Mesendoderm (in vitro differentiated cells): ENCODE measurements around the gene GSAP.

Experiments
- DNase-seq: peaks from one replicate; pipeline ENCODE4 v3.0.0; 2013
- H2AK5ac ChIP-seq: 2 replicates; pipeline ENCODE4 v1.6.1; 2013; ENCODE audit warnings: low read length, inconsistent platforms
- H2BK120ac ChIP-seq: 2 replicates; pipeline ENCODE4 v1.6.1; 2013; ENCODE audit warnings: low read depth, mild to moderate bottlenecking, low read length, moderate library complexity, mixed read lengths
- H2BK15ac ChIP-seq: replicated peaks from 2 replicates; pipeline ENCODE4 v1.6.1; 2013; ENCODE audit warnings: low read depth, mild to moderate bottlenecking, moderate library complexity
- H2BK5ac ChIP-seq: 2 replicates; pipeline ENCODE4 v1.6.1; 2013; ENCODE audit warnings: low read length, inconsistent platforms
- H3K18ac ChIP-seq: 2 replicates; pipeline ENCODE4 v1.6.1; 2013; ENCODE audit warnings: mild to moderate bottlenecking, low read length, mixed read lengths
- H3K23ac ChIP-seq: one replicate; pipeline ENCODE4 v1.6.1; 2013; ENCODE audit warnings: low read length
- H3K27ac ChIP-seq: 2 replicates; pipeline ENCODE4 v1.5.1; 2013; ENCODE audit warnings: low read depth, mild to moderate bottlenecking, inconsistent platforms, low read length, moderate library complexity
- H3K27me3 ChIP-seq: 2 replicates; pipeline ENCODE4 v1.6.1; 2013; ENCODE audit warnings: low read length, control low read depth, mild to moderate bottlenecking, inconsistent platforms; ENCODE audit not compliant: insufficient read depth, poor library complexity
- H3K36me3 ChIP-seq: 2 replicates; pipeline ENCODE4 v1.6.1; 2013; ENCODE audit warnings: low read length, inconsistent platforms; ENCODE audit not compliant: control insufficient read depth, insufficient read depth
- H3K4ac ChIP-seq: one replicate; pipeline ENCODE4 v1.6.1; 2013; ENCODE audit warnings: low read depth, mild to moderate bottlenecking, low read length, moderate library complexity
- H3K4me1 ChIP-seq: 2 replicates; pipeline ENCODE4 v1.6.1; 2013; ENCODE audit warnings: low read depth, low read length, inconsistent platforms; ENCODE audit not compliant: control insufficient read depth
- H3K4me2 ChIP-seq: 2 replicates; pipeline ENCODE4 v1.6.1; 2013; ENCODE audit warnings: low read length
- H3K4me3 ChIP-seq: 2 replicates; pipeline ENCODE4 v1.5.1; 2013; ENCODE audit warnings: mild to moderate bottlenecking, low read length
- H3K56ac ChIP-seq: one replicate; pipeline ENCODE4 v1.6.1; 2013; ENCODE audit warnings: low read length
- H3K79me1 ChIP-seq: 2 replicates; pipeline ENCODE4 v1.6.1; 2013; ENCODE audit warnings: low read length, inconsistent platforms
- H3K79me2 ChIP-seq: 2 replicates; pipeline ENCODE4 v1.6.1; 2013; ENCODE audit warnings: mild to moderate bottlenecking, low read length; ENCODE audit not compliant: control insufficient read depth, insufficient read depth
- H3K9ac ChIP-seq: 2 replicates; pipeline ENCODE4 v1.6.1; 2013; ENCODE audit warnings: low read length, inconsistent platforms
- H4K5ac ChIP-seq: one replicate; pipeline ENCODE4 v1.6.1; 2013; ENCODE audit warnings: low read length
- H4K8ac ChIP-seq: one replicate; pipeline ENCODE4 v1.6.1; 2013; ENCODE audit warnings: low read depth, mild to moderate bottlenecking, control low read depth, low read length, moderate library complexity
- WGBS: extraction: QIAGEN DNeasy Blood & Tissue Kit; methylation state at CpG from one replicate; pipeline ENCODE4 v1.1.7; 2013; ENCODE audit warnings: low lambda C conversion rate, missing lambda C conversion rate; ENCODE audit not compliant: insufficient coverage; ENCODE audit errors: extremely low coverage; 5-methylcytosine and 5-hydroxymethylcytosine counted together

The GSAP gene

GRCh38 chr7:77288676-77289320, 127.4 kb downstream of the GSAP start:
- Histone ChIP-seq H3K79me1 (no peaks in the 10 kb centered on the region), H2BK15ac (no peak overlapping the region)
- no CpG with 5 or more reads among the region's 7 CpGs for WGBS

GRCh38 chr7:77284616-77285015, 131.5 kb downstream of the GSAP start:
- H2BK5ac ChIP-seq, result no peak overlapping the region
- H3K56ac ChIP-seq, result no peak overlapping the region
- no peak overlapping the region for H2BK15ac ChIP-seq
- no peak overlapping the region for H2AK5ac ChIP-seq
- H4K5ac ChIP-seq, result no peak overlapping the region
- no peaks in the 10 kb centered on the region for H3K79me1 ChIP-seq
- H3K79me2 ChIP-seq, result no peaks in the 10 kb centered on the region
- WGBS, result no CpG with 5 or more reads among the region's 2 CpGs
- H3K18ac ChIP-seq, result no peak overlapping the region
- H2BK120ac ChIP-seq, result no peak overlapping the region
- no peak overlapping the region for H3K4ac ChIP-seq
- no peaks in the 10 kb centered on the region for H3K4me1 ChIP-seq
- H3K27ac ChIP-seq, result no peak overlapping the region
- H3K9ac ChIP-seq, result no peak overlapping the region
- H3K27me3 ChIP-seq, result no peaks in the 10 kb centered on the region
- H4K8ac ChIP-seq, result no peak overlapping the region
- no peaks in the 10 kb centered on the region for H3K36me3 ChIP-seq
- DNase-seq, result no peak
- H3K4me3 ChIP-seq, result no peak overlapping the region
- no peak overlapping the region for H3K4me2 ChIP-seq
- no peak overlapping the region for H3K23ac ChIP-seq

More at GRCh38 chr7:77288676-77289320, 127.4 kb downstream of the GSAP start:
- no peak overlapping the region for H4K8ac ChIP-seq
- no peaks in the 10 kb centered on the region for H3K4me1 ChIP-seq
- DNase-seq, result no peak
- H3K9ac ChIP-seq, result no peak overlapping the region
- H4K5ac ChIP-seq, result no peak overlapping the region
- H3K56ac ChIP-seq, result no peak overlapping the region
- H2BK120ac ChIP-seq, result no peak overlapping the region
- H3K18ac ChIP-seq, result no peak overlapping the region
- H3K36me3 ChIP-seq, result no peaks in the 10 kb centered on the region
- H2BK5ac ChIP-seq, result no peak overlapping the region
- no peak overlapping the region for H2AK5ac ChIP-seq
- H3K79me2 ChIP-seq, result no peaks in the 10 kb centered on the region
- no peaks in the 10 kb centered on the region for H3K27me3 ChIP-seq
- no peak overlapping the region for H3K27ac ChIP-seq
- no peak overlapping the region for H3K4ac ChIP-seq
- H3K23ac ChIP-seq, result no peak overlapping the region
- H3K4me3 ChIP-seq, result no peak overlapping the region
- H3K4me2 ChIP-seq, result no peak overlapping the region

GRCh38 chr7:77284005-77284404, 132.1 kb downstream of the GSAP start:
- no peaks in the 10 kb centered on the region for H3K79me2 ChIP-seq
- no peaks in the 10 kb centered on the region for H3K36me3 ChIP-seq
- H3K27ac ChIP-seq, result no peak overlapping the region

GRCh38 chr7:77282897-77283296, 133.3 kb downstream of the GSAP start:
- Histone ChIP-seq H3K4me3 (no peak overlapping the region), H4K8ac (no peak overlapping the region), H3K23ac (no peak overlapping the region), H3K18ac (no peak overlapping the region), H3K56ac (no peak overlapping the region), H3K36me3 (no peaks in the 10 kb centered on the region), H2BK5ac (no peak overlapping the region), H3K79me1 (no peaks in the 10 kb centered on the region), H3K9ac (no peak overlapping the region), H4K5ac (no peak overlapping the region), H2BK120ac (no peak overlapping the region), H2AK5ac (no peak overlapping the region), H3K27ac (no peak overlapping the region), H3K27me3 (no peaks in the 10 kb centered on the region), H3K79me2 (no peaks in the 10 kb centered on the region), H2BK15ac (no peak overlapping the region), H3K4ac (no peak overlapping the region), H3K4me1 (no peaks in the 10 kb centered on the region), H3K4me2 (no peak overlapping the region)
- no peak for DNase-seq
- no CpG with 5 or more reads among the region's 1 CpG for WGBS

More at GRCh38 chr7:77284005-77284404, 132.1 kb downstream of the GSAP start:
- no peaks in the 10 kb centered on the region for H3K27me3 ChIP-seq
- WGBS, result no CpG with 5 or more reads among the region's 4 CpGs
- no peak overlapping the region for H2AK5ac ChIP-seq
- no peak overlapping the region for H4K8ac ChIP-seq
- H4K5ac ChIP-seq, result no peak overlapping the region
- H2BK15ac ChIP-seq, result no peak overlapping the region
- H3K79me1 ChIP-seq, result no peaks in the 10 kb centered on the region
- H3K4me2 ChIP-seq, result no peak overlapping the region
- H3K9ac ChIP-seq, result no peak overlapping the region
- no peaks in the 10 kb centered on the region for H3K4me1 ChIP-seq
- no peak overlapping the region for H3K4me3 ChIP-seq
- H3K23ac ChIP-seq, result no peak overlapping the region
- no peak overlapping the region for H3K4ac ChIP-seq
- no peak overlapping the region for H2BK120ac ChIP-seq
- H2BK5ac ChIP-seq, result no peak overlapping the region
- no peak overlapping the region for H3K18ac ChIP-seq
- no peak overlapping the region for H3K56ac ChIP-seq
- no peak for DNase-seq

- Histone ChIP-seq H4K8ac (no peak overlapping the region), H3K79me1 (no peaks in the 10 kb centered on the region), H3K4me2 (no peak overlapping the region), H3K4ac (no peak overlapping the region), H3K18ac (no peak overlapping the region), H2BK120ac (no peak overlapping the region), H3K4me1 (no peaks in the 10 kb centered on the region), H3K4me3 (no peak overlapping the region), H4K5ac (no peak overlapping the region), H3K9ac (no peak overlapping the region), H3K27me3 (no peaks in the 10 kb centered on the region), H3K23ac (no peak overlapping the region), H3K56ac (no peak overlapping the region), H3K27ac (no peak overlapping the region), H3K36me3 (no peaks in the 10 kb centered on the region), H2AK5ac (no peak overlapping the region), H2BK5ac (no peak overlapping the region), H3K79me2 (no peaks in the 10 kb centered on the region), H2BK15ac (no peak overlapping the region)
- peak; percentile 4 for DNase-seq
- WGBS, result no CpG with 5 or more reads among the region's 3 CpGs
These were observed 134.2 kb downstream of the GSAP start for GRCh38 chr7:77281780-77282478.
